ENCODE results near the gene KIAA1328.
"Not testable (repeated sequence)": the region's sequence is repeated elsewhere in the genome, so short reads cannot be mapped to it uniquely, and the experiment has no call there.

DNA sequence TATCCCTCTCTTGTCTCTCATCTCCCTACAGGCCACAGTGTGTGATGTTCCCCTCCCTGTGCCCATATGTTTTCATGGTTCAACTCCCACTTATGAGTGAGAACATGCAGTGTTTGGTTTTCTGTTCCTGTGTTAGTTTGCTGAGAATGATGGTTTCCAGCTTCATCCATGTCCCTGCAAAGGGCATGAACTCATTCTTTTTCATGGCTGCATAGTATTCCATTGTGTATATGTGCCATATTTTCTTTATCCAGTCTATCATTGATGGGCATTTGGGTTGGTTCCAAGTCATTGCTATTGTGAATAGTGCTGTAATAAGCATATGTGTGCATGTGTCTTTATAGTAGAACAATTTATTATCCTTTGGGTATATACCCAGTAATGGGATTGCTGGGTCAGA lies 44.9 kb downstream of the KIAA1328 start:
- TF ChIP-seq, protein P1, sequence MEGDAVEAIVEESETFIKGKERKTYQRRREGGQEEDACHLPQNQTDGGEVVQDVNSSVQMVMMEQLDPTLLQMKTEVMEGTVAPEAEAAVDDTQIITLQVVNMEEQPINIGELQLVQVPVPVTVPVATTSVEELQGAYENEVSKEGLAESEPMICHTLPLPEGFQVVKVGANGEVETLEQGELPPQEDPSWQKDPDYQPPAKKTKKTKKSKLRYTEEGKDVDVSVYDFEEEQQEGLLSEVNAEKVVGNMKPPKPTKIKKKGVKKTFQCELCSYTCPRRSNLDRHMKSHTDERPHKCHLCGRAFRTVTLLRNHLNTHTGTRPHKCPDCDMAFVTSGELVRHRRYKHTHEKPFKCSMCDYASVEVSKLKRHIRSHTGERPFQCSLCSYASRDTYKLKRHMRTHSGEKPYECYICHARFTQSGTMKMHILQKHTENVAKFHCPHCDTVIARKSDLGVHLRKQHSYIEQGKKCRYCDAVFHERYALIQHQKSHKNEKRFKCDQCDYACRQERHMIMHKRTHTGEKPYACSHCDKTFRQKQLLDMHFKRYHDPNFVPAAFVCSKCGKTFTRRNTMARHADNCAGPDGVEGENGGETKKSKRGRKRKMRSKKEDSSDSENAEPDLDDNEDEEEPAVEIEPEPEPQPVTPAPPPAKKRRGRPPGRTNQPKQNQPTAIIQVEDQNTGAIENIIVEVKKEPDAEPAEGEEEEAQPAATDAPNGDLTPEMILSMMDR (IDR thresholded peaks at IDR 0.05; ENCODE audit: insufficient read depth, low read length): not testable (repeated sequence)
- TF ChIP-seq, protein P2, sequence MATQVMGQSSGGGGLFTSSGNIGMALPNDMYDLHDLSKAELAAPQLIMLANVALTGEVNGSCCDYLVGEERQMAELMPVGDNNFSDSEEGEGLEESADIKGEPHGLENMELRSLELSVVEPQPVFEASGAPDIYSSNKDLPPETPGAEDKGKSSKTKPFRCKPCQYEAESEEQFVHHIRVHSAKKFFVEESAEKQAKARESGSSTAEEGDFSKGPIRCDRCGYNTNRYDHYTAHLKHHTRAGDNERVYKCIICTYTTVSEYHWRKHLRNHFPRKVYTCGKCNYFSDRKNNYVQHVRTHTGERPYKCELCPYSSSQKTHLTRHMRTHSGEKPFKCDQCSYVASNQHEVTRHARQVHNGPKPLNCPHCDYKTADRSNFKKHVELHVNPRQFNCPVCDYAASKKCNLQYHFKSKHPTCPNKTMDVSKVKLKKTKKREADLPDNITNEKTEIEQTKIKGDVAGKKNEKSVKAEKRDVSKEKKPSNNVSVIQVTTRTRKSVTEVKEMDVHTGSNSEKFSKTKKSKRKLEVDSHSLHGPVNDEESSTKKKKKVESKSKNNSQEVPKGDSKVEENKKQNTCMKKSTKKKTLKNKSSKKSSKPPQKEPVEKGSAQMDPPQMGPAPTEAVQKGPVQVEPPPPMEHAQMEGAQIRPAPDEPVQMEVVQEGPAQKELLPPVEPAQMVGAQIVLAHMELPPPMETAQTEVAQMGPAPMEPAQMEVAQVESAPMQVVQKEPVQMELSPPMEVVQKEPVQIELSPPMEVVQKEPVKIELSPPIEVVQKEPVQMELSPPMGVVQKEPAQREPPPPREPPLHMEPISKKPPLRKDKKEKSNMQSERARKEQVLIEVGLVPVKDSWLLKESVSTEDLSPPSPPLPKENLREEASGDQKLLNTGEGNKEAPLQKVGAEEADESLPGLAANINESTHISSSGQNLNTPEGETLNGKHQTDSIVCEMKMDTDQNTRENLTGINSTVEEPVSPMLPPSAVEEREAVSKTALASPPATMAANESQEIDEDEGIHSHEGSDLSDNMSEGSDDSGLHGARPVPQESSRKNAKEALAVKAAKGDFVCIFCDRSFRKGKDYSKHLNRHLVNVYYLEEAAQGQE (IDR thresholded peaks at IDR 0.05; ENCODE audit: insufficient replicate concordance, low read depth): not testable (repeated sequence)
- not testable (repeated sequence) for TF ChIP-seq GABPA (IDR thresholded peaks at IDR 0.05; ENCODE audit: low read depth); POLR2AphosphoS5 (IDR thresholded peaks at IDR 0.05; ENCODE audit: low read depth); SPI1 (IDR thresholded peaks at IDR 0.05; ENCODE audit: borderline replicate concordance, low read depth)
